ENCODE data around the gene PERCC1.

Gene PERCC1

DNA sequence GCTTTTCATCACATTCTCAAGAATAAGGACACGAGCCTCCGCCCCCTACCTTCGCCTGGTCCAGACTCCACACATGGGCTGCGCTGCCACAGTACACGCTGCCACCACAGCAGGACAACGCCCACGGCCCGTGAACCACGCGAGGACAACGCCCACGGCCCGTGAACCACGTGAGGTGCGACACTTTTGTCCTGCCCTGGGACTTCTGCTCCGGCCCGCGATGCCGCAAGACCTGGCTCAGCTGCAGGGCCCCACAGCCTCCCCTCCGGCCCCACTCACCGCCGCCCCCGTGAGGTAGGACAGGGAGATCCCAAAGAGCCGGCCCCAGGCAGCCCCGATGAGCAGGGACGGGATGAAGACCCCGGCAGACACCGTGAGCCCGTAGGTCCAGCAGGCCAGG lies 19.3 kb downstream of the PERCC1 start:
- H3K4me1 ChIP-seq (ENCODE audit: control insufficient read depth, insufficient read depth, low read length, poor library complexity, severe bottlenecking) = no peaks in the 10 kb centered on the region
- no peak overlapping the region for H3K27ac ChIP-seq (ENCODE audit: insufficient read depth, low read length, poor library complexity, severe bottlenecking)
- DNase-seq = no peak
- no peaks in the 10 kb centered on the region for H3K9me3 ChIP-seq (ENCODE audit: control insufficient read depth, low read length)
- no peaks in the 10 kb centered on the region for H3K27me3 ChIP-seq (replicated peaks; ENCODE audit: control insufficient read depth, insufficient read depth, low read length, poor library complexity, severe bottlenecking)
- H3K36me3 ChIP-seq (ENCODE audit: control insufficient read depth, insufficient read depth, low read length) = peaks cover 35% of the 10 kb centered on the region
- no peak overlapping the region for H3K4me3 ChIP-seq (ENCODE audit: insufficient read depth, low read depth, low read length, poor library complexity, severe bottlenecking)

DNA sequence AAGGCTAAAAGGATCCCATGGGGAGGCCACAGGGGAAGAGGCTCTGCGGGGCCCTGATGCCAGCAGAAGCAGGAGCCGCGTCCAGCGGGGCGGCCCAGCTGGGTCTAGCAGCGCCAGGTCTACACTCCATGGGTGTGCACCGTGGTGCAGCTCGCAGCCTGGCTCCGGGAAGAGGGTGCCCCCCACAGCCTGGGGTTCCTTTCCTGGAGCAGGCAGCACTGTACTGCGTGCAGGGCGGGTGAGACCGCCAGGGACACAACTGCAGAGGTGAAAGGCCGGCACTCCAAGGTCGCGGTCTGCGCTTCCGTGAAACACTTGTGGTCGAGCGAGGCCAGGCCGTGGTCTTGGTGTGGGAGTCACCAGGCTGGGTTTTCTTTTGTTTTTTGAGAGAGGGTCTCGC lies 20.0 kb downstream of the PERCC1 start:
- no peak overlapping the region for H3K27ac ChIP-seq (ENCODE audit: insufficient read depth, low read length, poor library complexity, severe bottlenecking)
- H3K4me3 ChIP-seq (ENCODE audit: insufficient read depth, low read depth, low read length, poor library complexity, severe bottlenecking) = no peak overlapping the region
- no peaks in the 10 kb centered on the region for H3K4me1 ChIP-seq (ENCODE audit: control insufficient read depth, insufficient read depth, low read length, poor library complexity, severe bottlenecking)
- H3K27me3 ChIP-seq (replicated peaks; ENCODE audit: control insufficient read depth, insufficient read depth, low read length, poor library complexity, severe bottlenecking) = no peaks in the 10 kb centered on the region
- H3K36me3 ChIP-seq (ENCODE audit: control insufficient read depth, insufficient read depth, low read length) = peaks cover 39% of the 10 kb centered on the region
- no peak for DNase-seq
- H3K9me3 ChIP-seq (ENCODE audit: control insufficient read depth, low read length) = no peaks in the 10 kb centered on the region

DNA sequence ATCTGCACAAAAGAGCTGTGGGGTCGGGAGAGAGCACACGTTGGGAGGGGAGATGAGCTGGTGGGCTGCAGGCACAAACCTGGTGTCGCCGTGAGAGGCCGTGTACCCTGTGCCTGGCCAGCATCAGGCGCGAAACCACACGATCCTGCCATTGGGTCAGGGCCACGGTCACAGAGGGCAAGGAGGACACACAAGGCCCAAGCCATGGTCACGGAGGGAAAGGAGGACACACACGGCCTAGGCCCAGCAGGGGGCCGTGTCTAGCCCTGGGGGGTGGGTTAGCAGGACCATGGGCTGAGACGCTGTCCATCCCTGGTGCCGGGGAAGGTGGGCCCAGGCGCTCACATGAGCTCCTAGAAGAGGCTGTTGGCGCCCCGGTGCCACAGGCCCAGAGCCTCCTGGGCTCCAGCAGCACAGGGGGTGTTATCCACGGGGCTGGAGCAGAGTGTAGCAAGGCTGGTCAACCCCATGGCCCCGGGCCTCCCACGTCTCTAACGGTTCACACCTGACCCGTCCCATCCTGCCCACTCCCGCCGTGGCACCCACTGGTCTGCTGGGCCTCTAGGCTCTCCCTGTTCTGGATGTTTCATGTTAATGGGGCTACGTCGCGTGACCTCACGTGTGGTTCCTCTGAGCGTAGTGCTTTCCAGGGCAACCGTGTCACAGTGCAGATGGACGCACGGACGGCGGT lies 21.0 kb downstream of the PERCC1 start:
- H3K4me1 ChIP-seq (ENCODE audit: control insufficient read depth, insufficient read depth, low read length, poor library complexity, severe bottlenecking) = no peaks in the 10 kb centered on the region
- no peak for DNase-seq
- no peaks in the 10 kb centered on the region for H3K9me3 ChIP-seq (ENCODE audit: control insufficient read depth, low read length)
- peaks cover 38% of the 10 kb centered on the region for H3K36me3 ChIP-seq (ENCODE audit: control insufficient read depth, insufficient read depth, low read length)
- no peak overlapping the region for H3K27ac ChIP-seq (ENCODE audit: insufficient read depth, low read length, poor library complexity, severe bottlenecking)
- H3K27me3 ChIP-seq (replicated peaks; ENCODE audit: control insufficient read depth, insufficient read depth, low read length, poor library complexity, severe bottlenecking) = no peaks in the 10 kb centered on the region
- no peak overlapping the region for H3K4me3 ChIP-seq (ENCODE audit: insufficient read depth, low read depth, low read length, poor library complexity, severe bottlenecking)

DNA sequence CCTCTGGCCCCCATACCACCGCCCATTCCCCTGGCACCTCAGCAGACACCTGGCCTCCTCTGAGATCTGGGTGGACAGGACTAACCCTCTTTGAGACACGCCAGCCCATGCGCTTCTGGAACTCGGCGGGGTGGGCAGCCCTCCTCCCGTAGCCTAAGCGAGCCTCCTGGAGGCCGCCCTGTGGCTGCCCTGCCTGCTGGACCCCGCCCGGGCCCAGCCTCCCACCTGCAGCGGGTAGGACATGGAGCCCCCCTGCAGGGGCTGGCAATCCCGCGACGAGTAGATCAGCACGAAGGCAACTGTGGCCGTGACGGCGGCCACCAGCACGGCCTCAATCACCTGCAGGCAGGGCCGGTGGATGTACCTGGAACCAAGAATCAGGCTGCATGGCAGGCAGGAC lies 21.7 kb downstream of the PERCC1 start:
- no peak for DNase-seq

DNA sequence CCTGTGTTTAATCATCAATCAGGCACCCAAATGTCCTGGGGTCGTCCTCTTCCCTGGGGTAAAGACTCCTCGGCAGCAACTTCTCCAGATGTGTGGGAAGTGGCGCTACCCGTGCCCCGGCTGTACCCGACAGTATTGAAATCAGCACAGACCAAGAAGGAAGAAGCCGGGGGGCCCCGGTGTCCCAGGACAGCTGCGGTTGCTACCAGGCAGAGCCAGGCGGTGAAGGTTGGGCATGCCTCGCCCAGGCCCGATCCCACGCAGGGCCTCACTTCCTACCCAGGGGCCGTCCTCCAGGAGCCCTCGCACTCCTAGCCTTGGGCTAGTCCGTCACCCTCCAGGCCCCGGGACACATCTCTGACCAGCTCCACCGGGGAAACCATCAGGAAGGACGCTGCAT lies 22.4 kb downstream of the PERCC1 start:
- Histone ChIP-seq H3K36me3 (ENCODE audit: control insufficient read depth, insufficient read depth, low read length) (peaks cover 28% of the 10 kb centered on the region), H3K27me3 (replicated peaks; ENCODE audit: control insufficient read depth, insufficient read depth, low read length, poor library complexity, severe bottlenecking) (no peaks in the 10 kb centered on the region), H3K4me1 (ENCODE audit: control insufficient read depth, insufficient read depth, low read length, poor library complexity, severe bottlenecking) (no peaks in the 10 kb centered on the region), H3K9me3 (ENCODE audit: control insufficient read depth, low read length) (no peaks in the 10 kb centered on the region), H3K27ac (ENCODE audit: insufficient read depth, low read length, poor library complexity, severe bottlenecking) (no peak overlapping the region), H3K4me3 (ENCODE audit: insufficient read depth, low read depth, low read length, poor library complexity, severe bottlenecking) (no peak overlapping the region)
- no peak for DNase-seq

More for the DNA sequence above, 21.7 kb downstream of the PERCC1 start:
- H3K27ac ChIP-seq (ENCODE audit: insufficient read depth, low read length, poor library complexity, severe bottlenecking) = no peak overlapping the region
- no peak overlapping the region for H3K4me3 ChIP-seq (ENCODE audit: insufficient read depth, low read depth, low read length, poor library complexity, severe bottlenecking)
- no peaks in the 10 kb centered on the region for H3K4me1 ChIP-seq (ENCODE audit: control insufficient read depth, insufficient read depth, low read length, poor library complexity, severe bottlenecking)
- H3K27me3 ChIP-seq (replicated peaks; ENCODE audit: control insufficient read depth, insufficient read depth, low read length, poor library complexity, severe bottlenecking) = no peaks in the 10 kb centered on the region
- peaks cover 35% of the 10 kb centered on the region for H3K36me3 ChIP-seq (ENCODE audit: control insufficient read depth, insufficient read depth, low read length)
- no peaks in the 10 kb centered on the region for H3K9me3 ChIP-seq (ENCODE audit: control insufficient read depth, low read length)

DNA sequence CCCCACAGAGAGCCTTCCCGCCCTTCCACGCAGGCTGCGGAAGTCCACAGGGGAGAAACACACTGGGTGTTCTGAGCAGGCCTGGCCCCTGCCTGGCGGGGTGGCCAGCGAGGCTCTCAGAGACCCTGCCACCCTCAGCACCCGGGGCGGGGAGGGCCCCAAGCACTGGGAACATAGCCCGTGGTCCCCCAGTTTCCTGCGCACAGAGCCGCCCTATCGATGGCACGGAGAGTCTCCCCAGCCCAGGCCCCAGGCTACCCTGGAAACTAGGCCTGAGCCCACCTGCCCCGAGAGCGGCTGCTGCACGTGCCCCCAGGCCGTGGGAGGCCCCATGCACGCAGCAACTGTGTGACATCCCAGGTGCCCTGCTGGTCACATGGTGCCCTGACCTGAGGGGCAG lies 23.7 kb downstream of the PERCC1 start:
- Histone ChIP-seq H3K36me3 (ENCODE audit: control insufficient read depth, insufficient read depth, low read length) (peaks cover 24% of the 10 kb centered on the region), H3K27me3 (replicated peaks; ENCODE audit: control insufficient read depth, insufficient read depth, low read length, poor library complexity, severe bottlenecking) (no peaks in the 10 kb centered on the region), H3K9me3 (ENCODE audit: control insufficient read depth, low read length) (no peaks in the 10 kb centered on the region), H3K4me3 (ENCODE audit: insufficient read depth, low read depth, low read length, poor library complexity, severe bottlenecking) (no peak overlapping the region), H3K4me1 (ENCODE audit: control insufficient read depth, insufficient read depth, low read length, poor library complexity, severe bottlenecking) (no peaks in the 10 kb centered on the region), H3K27ac (ENCODE audit: insufficient read depth, low read length, poor library complexity, severe bottlenecking) (no peak overlapping the region)
- DNase-seq = no peak

DNA sequence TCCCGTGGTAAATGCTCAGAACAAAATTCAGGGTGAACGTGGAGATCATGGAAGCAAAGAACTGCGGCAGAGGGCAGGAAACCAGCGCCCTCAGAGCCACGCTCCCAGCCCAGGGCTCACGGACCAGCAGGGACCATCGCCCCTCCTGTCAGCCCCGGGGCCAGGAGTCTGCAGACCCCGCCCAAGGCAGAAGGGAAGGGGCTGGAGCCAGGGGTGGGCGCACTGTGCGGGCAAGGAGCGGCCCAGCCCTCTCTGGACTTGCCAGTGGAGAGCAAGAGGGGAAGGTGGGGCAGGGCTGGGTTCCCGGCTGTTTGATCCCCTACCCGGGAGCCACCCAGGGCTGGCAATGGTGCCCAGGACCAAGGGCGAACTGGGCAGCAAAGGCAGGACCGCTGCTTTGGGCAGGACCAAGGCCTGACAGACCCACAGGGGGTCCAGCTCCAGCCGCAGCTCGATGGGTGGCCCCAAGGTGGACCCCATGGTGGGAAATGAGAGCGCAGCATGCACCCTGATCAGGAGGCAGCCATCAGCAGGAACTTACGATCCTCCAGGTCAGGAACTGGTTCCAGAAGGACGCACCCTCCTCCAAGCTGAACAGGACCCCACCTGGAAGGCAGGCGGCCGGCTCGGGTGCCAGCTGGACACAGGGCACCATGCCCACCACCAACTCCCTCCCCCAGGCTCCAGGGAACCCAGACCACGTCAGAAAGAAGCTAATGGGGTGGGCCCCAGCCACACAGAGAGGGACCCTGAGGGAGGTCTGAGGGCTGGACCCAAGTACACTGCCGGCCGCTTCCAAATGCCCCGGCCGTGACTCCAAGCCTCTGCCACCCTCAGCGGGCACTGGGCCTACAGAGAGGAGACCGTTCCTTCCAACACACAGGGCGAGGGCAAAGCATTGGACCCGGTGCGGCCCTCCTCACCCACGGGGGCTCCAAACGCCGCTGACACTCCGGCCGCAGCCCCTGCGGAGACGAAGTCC lies 24.6 kb downstream of the PERCC1 start:
- Histone ChIP-seq H3K27me3 (replicated peaks; ENCODE audit: control insufficient read depth, insufficient read depth, low read length, poor library complexity, severe bottlenecking) (no peaks in the 10 kb centered on the region), H3K9me3 (ENCODE audit: control insufficient read depth, low read length) (no peaks in the 10 kb centered on the region), H3K4me3 (ENCODE audit: insufficient read depth, low read depth, low read length, poor library complexity, severe bottlenecking) (no peak overlapping the region), H3K36me3 (ENCODE audit: control insufficient read depth, insufficient read depth, low read length) (peaks cover 29% of the 10 kb centered on the region), H3K4me1 (ENCODE audit: control insufficient read depth, insufficient read depth, low read length, poor library complexity, severe bottlenecking) (no peaks in the 10 kb centered on the region), H3K27ac (ENCODE audit: insufficient read depth, low read length, poor library complexity, severe bottlenecking) (no peak overlapping the region)
- no peak for DNase-seq

DNA sequence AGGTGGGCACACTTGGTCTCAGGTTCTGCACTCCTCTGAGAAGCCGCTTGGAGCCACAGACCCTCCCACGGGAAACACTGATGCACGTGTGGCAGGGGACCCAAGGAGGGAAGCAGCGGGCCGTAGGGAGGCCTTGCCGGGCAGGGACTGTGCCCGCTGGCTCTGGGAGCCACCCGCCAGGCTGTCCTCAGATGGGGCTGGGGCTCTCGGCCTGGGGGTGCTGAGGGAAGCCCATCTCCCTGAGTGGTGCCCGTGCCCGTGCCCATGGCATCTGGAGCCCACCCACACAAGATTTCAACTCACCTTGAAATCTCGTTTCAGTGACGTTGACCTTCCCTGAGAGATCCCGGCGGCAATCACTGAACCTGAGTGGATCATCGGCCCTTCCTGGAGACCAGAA lies 26.1 kb downstream of the PERCC1 start:
- Histone ChIP-seq H3K4me1 (ENCODE audit: control insufficient read depth, insufficient read depth, low read length, poor library complexity, severe bottlenecking) (no peaks in the 10 kb centered on the region), H3K36me3 (ENCODE audit: control insufficient read depth, insufficient read depth, low read length) (peaks cover 39% of the 10 kb centered on the region), H3K27ac (ENCODE audit: insufficient read depth, low read length, poor library complexity, severe bottlenecking) (no peak overlapping the region), H3K9me3 (ENCODE audit: control insufficient read depth, low read length) (no peaks in the 10 kb centered on the region), H3K27me3 (replicated peaks; ENCODE audit: control insufficient read depth, insufficient read depth, low read length, poor library complexity, severe bottlenecking) (no peaks in the 10 kb centered on the region), H3K4me3 (ENCODE audit: insufficient read depth, low read depth, low read length, poor library complexity, severe bottlenecking) (no peak overlapping the region)
- DNase-seq = no peak

DNA sequence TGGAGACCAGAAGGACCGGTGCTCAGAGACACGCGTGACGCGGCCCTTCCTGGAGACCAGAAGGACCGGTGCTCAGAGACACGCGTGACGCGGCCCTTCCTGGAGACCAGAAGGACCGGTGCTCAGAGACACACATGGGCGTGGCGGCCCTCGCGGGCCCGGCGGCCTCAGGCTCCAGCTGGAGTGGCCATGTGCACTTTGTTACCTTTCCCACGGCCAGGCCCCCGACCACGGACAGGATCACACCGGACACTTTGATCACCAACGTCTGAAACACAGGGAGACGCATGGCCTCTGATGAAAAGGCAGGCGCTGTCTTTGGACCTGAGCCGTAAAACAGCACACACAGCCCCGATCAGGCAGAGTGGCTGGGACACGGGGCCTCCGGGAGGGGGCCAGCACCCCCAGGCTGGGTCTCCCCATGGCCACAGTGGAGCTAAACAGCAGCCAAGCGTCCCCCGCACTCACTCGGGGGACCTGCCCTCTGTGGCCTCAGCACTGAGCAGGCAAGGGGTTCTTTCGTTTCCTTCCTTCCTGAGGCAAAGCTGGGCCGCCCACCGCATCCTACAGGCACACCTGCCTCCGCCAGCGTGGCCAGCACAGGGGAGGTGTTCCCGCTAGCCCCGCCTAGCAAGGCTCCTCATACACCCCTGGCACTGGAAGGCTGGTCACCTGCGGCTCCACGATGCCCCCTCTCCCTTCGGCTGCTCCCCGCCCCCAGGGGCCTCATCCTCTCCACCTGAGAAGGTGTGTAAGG lies 26.8 kb downstream of the PERCC1 start:
- peaks cover 40% of the 10 kb centered on the region for H3K36me3 ChIP-seq (ENCODE audit: control insufficient read depth, insufficient read depth, low read length)
- no peak overlapping the region for H3K4me3 ChIP-seq (ENCODE audit: insufficient read depth, low read depth, low read length, poor library complexity, severe bottlenecking)

More for the DNA sequence above, 26.8 kb downstream of the PERCC1 start:
- DNase-seq = no peak
- H3K27me3 ChIP-seq (replicated peaks; ENCODE audit: control insufficient read depth, insufficient read depth, low read length, poor library complexity, severe bottlenecking) = no peaks in the 10 kb centered on the region
- H3K4me1 ChIP-seq (ENCODE audit: control insufficient read depth, insufficient read depth, low read length, poor library complexity, severe bottlenecking) = no peaks in the 10 kb centered on the region
- no peaks in the 10 kb centered on the region for H3K9me3 ChIP-seq (ENCODE audit: control insufficient read depth, low read length)
- no peak overlapping the region for H3K27ac ChIP-seq (ENCODE audit: insufficient read depth, low read length, poor library complexity, severe bottlenecking)

All from effector memory CD4-positive, alpha-beta T cell (primary cell).